Omental fat pad (tissue), 4 donors: ENCODE results near the gene TEX2. TPM values are rescaled to one million over a fixed set of nuclear protein-coding genes. Genes with fewer than 3 reads are reported as not detected.
"Not testable (repeated sequence)": the region's sequence is repeated elsewhere in the genome, so short reads cannot be mapped to it uniquely, and the experiment has no call there.

Experiments
- ATAC-seq: fragments of 150-250 bp; one replicate; pipeline ENCODE4 v1.9.1; 2016; ENCODE audit warnings: mild to moderate bottlenecking, moderate library complexity; ENCODE audit not compliant: low FRiP score
- DNase-seq: peaks from one replicate; pipeline ENCODE4 v3.0.0-alpha.2; 2019; ENCODE audit warnings: low spot score
- CTCF ChIP-seq, 3 donors: fragments of 450-650 bp; IDR thresholded peaks; one replicate each; pipeline ENCODE4 v1.5.1; 2016 to 2017; ENCODE audit warnings: antibody characterized with exemption in 3 of 3, mild to moderate bottlenecking in 3 of 3, moderate library complexity in 2 of 3
- total RNA-seq, 4 donors: library from RNA; depleted of rRNA; stranded (reverse); fragments of >200 nt; gene quantifications; one replicate each; pipeline ENCODE4 v1.1.0, GENCODE V29; 2016

TEX2 gene
- total RNA-seq, 4 donors from 2014 or later = 34.8 to 113 (median 85.2) TPM

DNA sequence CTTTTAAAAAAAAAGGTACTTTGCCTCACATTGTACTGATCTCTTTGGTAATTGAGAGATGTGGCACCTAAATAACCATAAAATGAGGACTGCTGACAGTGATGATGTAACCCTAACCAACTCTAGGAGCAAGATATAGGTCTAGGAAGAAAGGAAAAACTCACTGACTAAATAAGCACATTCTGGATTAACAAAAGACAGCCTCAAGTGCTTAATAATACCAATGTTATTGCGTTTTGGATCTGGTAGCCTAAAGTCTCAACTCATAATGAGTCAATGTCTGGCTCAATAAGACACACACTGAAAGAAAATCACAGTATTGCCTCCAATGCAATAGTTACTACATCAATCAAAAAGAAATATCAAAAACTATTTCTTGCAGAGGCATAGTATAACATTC lies 136.1 kb downstream of the TEX2 start:
- no peak for DNase-seq
- no peak for TF ChIP-seq CTCF (IDR thresholded peaks at IDR 0.05)
- ATAC-seq = no peak

DNA sequence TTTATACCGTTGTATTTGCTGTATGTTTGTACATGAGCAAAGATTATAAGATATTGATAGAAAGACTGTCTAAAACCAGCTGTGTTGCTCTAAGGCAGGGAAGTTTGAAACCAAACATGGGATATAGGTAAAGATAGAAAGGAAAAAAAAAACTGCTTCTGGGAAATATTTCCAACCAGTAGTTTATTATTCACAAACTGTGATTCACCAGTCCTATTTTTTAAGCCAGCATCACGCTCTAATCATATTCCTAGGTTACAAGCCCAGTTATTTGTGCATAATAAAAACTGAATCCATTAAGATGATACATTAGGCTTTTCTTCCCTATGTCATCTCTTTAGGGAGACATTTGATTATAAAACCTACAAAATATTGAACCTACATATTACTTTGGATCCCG lies 137.1 kb downstream of the TEX2 start:
- TF ChIP-seq CTCF (IDR thresholded peaks at IDR 0.05) = no peak
- DNase-seq (no peak), ATAC-seq (no peak)

GRCh38 chr17:64124609-64125008 lies 138.5 kb downstream of the TEX2 start:
- no peak for ATAC-seq
- no peak for DNase-seq
- no peak for TF ChIP-seq CTCF (IDR thresholded peaks at IDR 0.05)

- TF ChIP-seq CTCF (IDR thresholded peaks at IDR 0.05) = no peak
- no peak for DNase-seq
- no peak for ATAC-seq
These were observed 139.9 kb downstream of the TEX2 start for GRCh38 chr17:64123114-64123513.

GRCh38 chr17:64120972-64121786 lies 141.9 kb downstream of the TEX2 start:
- DNase-seq, ATAC-seq: not testable (repeated sequence)

DNA sequence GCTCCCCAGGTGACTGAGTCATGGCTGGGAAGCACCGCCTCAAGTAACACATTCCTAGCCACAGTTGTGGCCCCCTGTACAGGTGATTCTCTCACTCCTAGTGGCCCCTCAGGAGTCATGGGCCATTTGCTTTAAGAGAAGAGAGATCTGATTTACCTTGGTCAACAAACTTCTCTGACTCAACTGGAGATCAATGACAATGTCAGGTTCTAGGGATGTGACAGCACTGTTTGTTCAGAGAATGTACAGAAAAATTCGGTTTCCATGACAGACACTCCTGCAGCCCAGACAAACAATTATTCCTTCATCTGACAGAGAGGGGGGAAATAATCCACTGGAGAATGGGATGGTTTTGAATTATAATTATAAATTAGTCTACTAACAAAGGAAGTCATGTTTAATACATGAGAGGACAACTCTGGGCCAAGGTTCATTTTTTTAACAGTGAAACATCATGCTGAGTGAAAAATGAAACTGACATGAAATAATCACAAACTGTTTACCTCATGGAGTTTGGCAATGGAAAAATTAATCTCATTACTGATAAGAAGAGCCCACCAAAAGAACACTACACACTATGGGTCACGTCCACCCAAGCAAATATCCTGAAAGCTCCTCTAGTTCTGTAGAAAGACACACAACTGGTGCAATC lies 142.8 kb downstream of the TEX2 start:
- TF ChIP-seq CTCF (IDR thresholded peaks at IDR 0.05) = no peak
- ATAC-seq (no peak), DNase-seq (no peak)

DNA sequence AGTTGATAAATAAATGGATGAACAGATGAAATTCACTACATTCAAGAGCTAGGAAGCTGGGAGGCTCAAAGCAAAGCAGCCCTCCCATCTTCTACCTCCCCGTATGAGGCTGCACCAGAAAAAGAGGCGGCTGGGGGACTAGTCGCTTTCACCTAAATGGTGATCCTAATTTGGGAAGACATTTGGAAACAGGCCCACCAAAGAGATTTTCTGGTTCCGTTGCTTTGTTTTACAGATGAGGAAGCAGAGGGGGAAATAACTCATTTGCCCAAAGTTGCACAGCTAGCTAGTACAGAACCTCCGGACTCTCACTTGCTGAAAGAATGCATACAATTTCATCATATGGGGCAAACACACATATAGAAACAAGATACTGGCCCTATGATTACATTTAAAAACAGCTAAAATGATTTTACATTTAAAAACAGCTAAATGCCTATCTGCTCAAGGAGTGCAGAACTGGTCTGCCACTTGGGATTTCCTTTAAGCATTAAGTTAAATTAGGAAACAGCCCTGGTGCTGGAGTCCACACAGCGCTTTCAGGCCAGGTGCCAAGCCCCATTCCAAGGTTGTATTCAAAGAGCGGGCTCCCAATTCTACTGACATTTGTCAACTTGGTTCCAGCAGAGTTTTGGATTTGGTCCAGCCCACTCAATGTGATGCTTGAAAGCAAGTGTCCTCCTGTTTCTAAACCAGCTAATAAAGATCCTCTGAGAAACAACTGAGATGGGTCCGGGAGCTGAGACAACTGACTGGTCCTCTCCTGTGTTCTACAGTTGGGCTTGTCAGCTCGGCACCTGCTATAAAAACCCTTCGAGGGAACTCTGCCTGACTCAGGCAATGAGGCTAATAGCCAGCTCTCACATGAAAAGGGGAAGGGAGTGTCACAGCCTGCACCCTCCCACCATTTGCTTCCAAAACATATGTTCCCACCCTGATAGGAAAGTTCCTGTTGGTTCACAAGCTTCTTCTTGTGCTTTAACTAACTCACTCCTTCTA lies 144.8 kb downstream of the TEX2 start:
- no peak for TF ChIP-seq CTCF (IDR thresholded peaks at IDR 0.05)
- no peak for DNase-seq
- ATAC-seq = peak; percentile 52
